Activated T-helper 9 cell treated with anti-CD3 and anti-CD28 coated beads, Interleukin-2, amount 50 U/mL, for 16 hours (primary cell): Measurements from ENCODE around the gene SCYL2.
"Not testable (repeated sequence)": the region's sequence is repeated elsewhere in the genome, so short reads cannot be mapped to it uniquely, and the experiment has no call there.

ENCODE experiments used
- DNase-seq: peaks from one replicate; pipeline ENCODE4 v3.0.0-alpha.2; 2020; ENCODE audit warnings: low read depth

SCYL2 gene

GRCh38 chr12:100329800-100330199 lies 62.8 kb downstream of the SCYL2 start:
- DNase-seq = no peak

- DNase-seq = no peak
Measured at GRCh38 chr12:100331871-100332270, 64.9 kb downstream of the SCYL2 start.

- no peak for DNase-seq
Measured at GRCh38 chr12:100332852-100333251, 65.9 kb downstream of the SCYL2 start.

- DNase-seq = no peak
Measured at GRCh38 chr12:100337299-100337698, 70.3 kb downstream of the SCYL2 start.

DNA sequence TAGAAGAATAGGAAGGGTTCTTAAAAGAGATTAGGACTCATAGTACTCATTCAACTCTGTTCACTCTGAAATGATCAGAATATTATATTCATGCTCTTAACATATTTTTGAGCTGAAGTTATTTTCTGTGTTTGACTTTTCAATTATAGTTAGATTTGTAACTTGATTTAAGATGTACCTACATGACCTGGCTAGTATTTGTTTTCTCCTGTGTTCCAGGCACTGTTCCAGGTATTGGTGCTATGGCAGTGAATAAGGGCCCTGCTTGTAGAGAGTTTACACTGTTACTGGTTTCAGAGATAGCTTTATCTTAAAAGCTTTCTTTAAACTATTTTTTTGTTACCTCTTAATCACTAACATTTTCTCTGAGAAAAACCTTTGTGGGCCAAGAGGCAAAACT lies 70.8 kb downstream of the SCYL2 start:
- DNase-seq = no peak

GRCh38 chr12:100339071-100339470 lies 72.1 kb downstream of the SCYL2 start:
- no peak for DNase-seq

DNA sequence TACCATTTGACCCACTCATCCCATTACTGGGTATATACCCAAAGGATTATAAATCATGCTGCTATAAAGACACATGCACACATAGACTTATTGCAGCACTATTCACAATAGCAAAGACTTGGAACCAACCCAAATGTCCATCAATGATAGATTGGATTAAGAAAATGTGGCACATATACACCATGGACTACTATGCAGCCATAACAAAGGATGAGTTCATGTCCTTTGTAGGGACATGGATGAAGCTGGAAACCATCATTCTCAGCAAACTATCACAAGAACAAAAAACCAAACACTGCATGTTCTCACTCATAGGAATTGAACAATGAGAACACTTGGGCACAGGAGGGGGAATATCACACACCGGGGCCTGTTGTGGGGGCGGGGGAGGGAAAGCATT lies 75.9 kb downstream of the SCYL2 start:
- DNase-seq = not testable (repeated sequence)

- DNase-seq = not testable (repeated sequence)
Measured at GRCh38 chr12:100344351-100344750, 77.4 kb downstream of the SCYL2 start.

DNA sequence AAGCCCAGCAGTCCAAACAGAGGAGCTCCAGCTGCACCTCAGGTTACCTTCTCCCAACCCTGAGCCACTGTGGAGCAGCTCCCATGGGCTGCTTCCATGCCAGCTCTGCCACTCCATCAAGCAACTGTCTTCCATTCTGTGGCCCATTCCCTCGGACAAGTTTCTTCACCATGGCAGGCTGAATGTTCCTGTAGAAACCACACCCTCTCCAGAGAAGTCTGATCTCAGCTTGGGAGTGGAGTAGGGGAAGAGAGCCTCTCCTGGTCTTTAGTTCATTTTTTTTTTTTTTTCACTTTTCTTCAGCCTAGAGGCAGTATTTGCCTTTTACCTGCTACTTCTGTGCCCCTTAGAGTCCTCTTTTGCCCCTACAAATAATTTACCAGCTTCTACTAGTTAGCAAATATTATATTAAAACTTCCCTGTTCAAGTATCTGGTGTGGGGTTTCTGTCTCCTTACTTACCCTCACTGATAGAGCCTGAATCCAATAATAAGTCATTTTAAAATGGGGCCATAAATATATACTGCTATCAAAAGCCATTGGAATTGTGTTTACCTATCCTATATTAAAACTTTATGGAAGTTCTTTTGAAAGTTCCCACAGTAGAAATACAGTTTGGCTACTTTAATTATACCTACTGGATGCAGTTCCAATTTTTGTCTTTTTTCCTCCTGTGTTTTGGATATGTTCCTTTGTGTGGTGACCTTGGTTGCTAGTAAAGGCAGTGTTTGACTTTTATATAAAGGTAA lies 78.2 kb downstream of the SCYL2 start:
- DNase-seq = no peak

GRCh38 chr12:100346660-100347059 lies 79.7 kb downstream of the SCYL2 start:
- DNase-seq = no peak

GRCh38 chr12:100348657-100349454 lies 81.9 kb downstream of the SCYL2 start:
- no peak for DNase-seq

DNA sequence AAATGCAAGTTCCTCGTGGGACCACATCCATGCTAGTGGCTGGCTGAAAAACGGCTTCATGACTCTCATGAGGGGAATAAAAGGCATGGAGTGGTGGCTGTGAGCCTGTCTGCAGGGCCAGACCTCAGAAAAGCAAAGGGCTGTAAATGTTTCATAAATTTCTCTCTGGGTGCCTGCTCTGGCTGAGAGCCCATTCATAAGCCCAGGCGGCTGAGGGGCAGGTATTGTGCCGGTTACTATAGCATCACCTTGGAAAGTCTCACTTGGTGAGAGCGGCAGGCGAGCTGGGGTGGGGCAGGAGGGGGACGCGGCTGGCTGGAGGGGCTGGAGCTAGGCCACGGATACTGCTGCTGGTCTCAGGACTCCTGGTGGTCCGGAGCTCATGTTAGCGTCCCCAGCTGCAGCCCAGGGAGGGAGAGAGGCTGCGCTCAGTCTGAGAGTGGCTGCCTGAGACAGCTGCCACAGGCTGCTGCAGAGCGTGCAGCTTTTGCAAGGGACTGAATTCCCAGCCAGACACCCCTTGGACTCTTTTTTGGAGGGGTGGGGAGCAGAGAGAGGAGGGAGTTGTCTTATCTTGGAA lies 89.8 kb downstream of the SCYL2 start, which contains the start of gene SLC17A8:
TSS of gene SLC17A8 (plus strand) at position 431 of the 580 bp plus-strand sequence. CDS start 318 bp downstream, outside the sequence.
- DNase-seq = no peak

GRCh38 chr12:100359248-100359647 lies 92.3 kb downstream of the SCYL2 start:
- no peak for DNase-seq

- no peak for DNase-seq
Measured at GRCh38 chr12:100359822-100360221, 92.8 kb downstream of the SCYL2 start.

DNA sequence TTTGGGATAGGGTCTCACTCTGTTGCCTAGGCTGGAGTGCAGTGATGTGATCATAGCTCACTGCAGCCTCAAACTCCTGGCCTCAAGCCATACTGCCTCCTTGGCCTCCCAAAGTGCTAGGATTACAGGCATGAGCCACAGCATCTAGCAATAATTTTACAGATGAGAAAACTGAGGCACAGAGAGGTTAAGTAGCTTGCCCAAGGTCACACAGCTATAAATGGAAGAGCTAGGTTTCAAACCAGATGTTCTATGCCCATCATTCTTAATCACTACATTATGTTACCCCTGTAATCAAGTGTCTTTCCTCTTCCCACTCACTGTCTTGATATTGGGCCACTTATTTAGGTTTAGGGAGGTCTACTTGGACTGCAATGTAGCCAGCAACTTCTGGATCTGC lies 93.5 kb downstream of the SCYL2 start:
- DNase-seq = no peak

GRCh38 chr12:100364324-100364723 lies 97.3 kb downstream of the SCYL2 start:
- DNase-seq = no peak

- DNase-seq = no peak
Measured at GRCh38 chr12:100365411-100365810, 98.4 kb downstream of the SCYL2 start.

- DNase-seq = no peak
Measured at GRCh38 chr12:100368066-100368465, 101.1 kb downstream of the SCYL2 start.

DNA sequence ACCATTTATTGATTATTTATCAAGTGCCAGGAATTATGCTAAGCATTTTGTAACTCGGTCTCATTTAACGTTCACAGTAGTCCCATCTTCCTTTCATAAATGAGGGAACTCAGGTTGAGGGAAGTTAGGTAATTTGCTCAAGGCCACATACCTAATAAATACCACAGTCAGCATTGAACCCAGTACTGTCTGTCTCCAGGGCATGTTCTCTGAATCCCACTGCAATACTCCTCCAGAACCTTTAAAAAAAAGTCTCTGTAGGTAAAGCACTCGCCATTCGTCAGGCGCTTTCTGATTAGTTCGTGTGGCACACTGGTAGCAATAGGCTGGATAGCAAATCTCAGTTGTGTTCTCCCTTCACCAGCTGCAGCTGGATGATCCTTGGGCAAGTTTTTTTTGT lies 104.2 kb downstream of the SCYL2 start:
- no peak for DNase-seq

- DNase-seq = no peak
Measured at GRCh38 chr12:100372853-100373640, 106.1 kb downstream of the SCYL2 start.

DNA sequence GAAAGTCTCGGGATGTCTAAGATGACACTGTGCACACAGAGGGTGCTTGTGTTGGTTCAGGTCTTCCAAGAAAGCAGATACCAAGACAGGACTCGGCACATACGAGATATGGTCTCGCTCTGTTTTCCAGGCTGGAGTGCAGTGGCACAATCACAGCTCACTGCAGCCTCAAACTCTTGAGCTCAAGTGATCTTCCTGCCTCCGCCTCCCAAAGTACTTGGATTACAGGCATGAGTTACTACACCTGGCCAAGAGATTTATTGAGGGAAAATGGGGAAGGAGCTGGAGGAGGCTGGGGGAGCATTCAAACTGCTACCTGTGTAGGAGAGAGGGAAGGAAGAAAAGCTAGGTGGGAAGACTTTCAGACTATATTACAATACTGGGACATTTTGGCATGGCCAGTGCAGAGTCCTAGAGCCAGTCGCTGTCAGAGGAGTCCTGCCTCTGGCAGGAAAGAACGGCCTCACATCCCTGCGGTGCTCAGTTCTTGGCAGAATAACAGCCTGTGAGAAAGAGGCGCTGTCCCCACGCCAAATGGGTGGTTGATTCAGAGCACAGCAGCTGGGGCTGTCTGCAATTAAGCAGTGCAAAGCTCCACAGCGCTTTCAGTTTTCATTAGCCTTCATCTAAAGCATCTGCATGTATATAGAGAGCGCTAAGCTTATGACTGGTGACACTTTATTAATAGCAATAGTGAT lies 108.2 kb downstream of the SCYL2 start:
- DNase-seq = no peak

DNA sequence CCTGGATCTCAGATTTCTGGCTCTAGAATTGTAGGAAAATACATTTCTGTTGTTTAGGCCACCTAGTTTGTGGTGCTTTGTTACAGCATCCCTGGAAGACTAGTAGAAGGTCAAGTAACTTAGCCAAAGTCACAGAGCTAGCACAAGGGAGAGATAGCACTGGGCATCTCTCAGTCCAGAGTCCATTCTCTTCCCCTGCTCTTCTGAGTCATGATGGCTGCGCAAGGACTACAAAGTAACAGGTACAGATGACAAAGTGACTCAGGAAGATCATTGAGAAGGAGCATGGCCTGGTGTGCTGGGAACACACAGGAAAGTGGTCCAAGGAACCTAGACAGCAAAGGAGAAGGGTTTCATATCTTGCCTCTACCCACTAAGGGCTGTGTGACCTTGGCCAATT lies 109.2 kb downstream of the SCYL2 start:
- DNase-seq = no peak
